Measurements from ENCODE around the gene TTN. TPM values are rescaled to one million over a fixed set of nuclear protein-coding genes. Genes with fewer than 3 reads are reported as not detected.

TTN gene
- total and polyA plus RNA-seq, 7 experiments from 2014 or later, result 3.1 to 45.5 (median 36.9) TPM

DNA sequence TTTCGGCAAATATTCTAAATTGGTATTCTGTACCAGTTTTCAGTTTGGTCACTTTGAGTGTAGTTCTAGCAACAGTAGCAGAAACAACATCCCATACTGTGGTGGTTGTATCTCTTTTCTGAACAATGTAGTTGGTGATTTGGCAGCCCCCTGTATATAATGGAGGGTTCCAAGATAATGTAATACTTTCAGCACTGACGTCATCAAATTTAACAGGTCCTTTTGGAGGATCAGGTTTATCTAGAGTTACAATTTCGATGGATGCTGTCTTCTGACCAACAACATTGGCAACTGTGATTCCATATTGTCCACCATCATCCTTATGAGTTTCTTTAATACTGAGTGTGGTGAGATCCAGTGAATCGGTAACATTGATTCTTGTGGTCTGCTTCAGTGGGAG, 239.0 kb downstream of the TTN start:
- H3K27me3 ChIP-seq (ENCODE audit: control insufficient read depth in 2 of 2, insufficient read depth in 2 of 2, low read length in 2 of 2), result no peaks in the 10 kb centered on the region
- H3K9me3 Mint-ChIP-seq, result peaks cover 16 to 100% (median 64%) of the 10 kb centered on the region in 11 donors
- H3K27me3 Mint-ChIP-seq, result no peaks in the 10 kb centered on the region
- H3K27ac Mint-ChIP-seq, result no peak overlapping the region
- ATAC-seq (no peak), DNase-seq (no peak)
- H3K4me1 ChIP-seq (ENCODE audit: control insufficient read depth in 2 of 2, insufficient read depth in 2 of 2, low read length in 2 of 2), result no peaks in the 10 kb centered on the region
- ChIA-PET POLR2A (no interaction called here), CTCF (no interaction called here)
- H3K27ac ChIP-seq (ENCODE audit: low read depth, low read length), result no peak overlapping the region
- H3K36me3 ChIP-seq (ENCODE audit: control insufficient read depth in 2 of 3, insufficient read depth in 3 of 3, low read length in 3 of 3), result peaks cover 0 to 35% (median 0%) of the 10 kb centered on the region in 3 experiments
- peaks cover 0 to 3% (median 0%) of the 10 kb centered on the region in 7 donors for H3K4me1 Mint-ChIP-seq
- no peak overlapping the region for H3K4me3 ChIP-seq (ENCODE audit: low read length)
- peaks cover 0 to 71% (median 5%) of the 10 kb centered on the region in 3 experiments for H3K9me3 ChIP-seq (ENCODE audit: control insufficient read depth in 2 of 3, low read length in 3 of 3)
- intact Hi-C loops (cut with micrococcal nuclease), result no loop called here
- H3K4me3 Mint-ChIP-seq, result no peak overlapping the region
- H3K36me3 Mint-ChIP-seq, result peaks cover 54 to 89% (median 85%) of the 10 kb centered on the region in 5 donors

- Histone ChIP-seq H3K36me3 (ENCODE audit: control insufficient read depth in 2 of 3, insufficient read depth in 3 of 3, low read length in 3 of 3) (peaks cover 0 to 82% (median 10%) of the 10 kb centered on the region in 3 experiments), H3K9me3 (ENCODE audit: control insufficient read depth in 2 of 3, low read length in 3 of 3) (no peaks in the 10 kb centered on the region), H3K4me1 (ENCODE audit: control insufficient read depth in 2 of 2, insufficient read depth in 2 of 2, low read length in 2 of 2) (no peaks in the 10 kb centered on the region), H3K27ac (ENCODE audit: low read depth, low read length) (no peak overlapping the region), H3K27me3 (ENCODE audit: control insufficient read depth in 2 of 2, insufficient read depth in 2 of 2, low read length in 2 of 2) (no peaks in the 10 kb centered on the region), H3K4me3 (ENCODE audit: low read length) (no peak overlapping the region)
- no peaks in the 10 kb centered on the region for H3K27me3 Mint-ChIP-seq
- H3K4me1 Mint-ChIP-seq, result peaks cover 0 to 18% (median 0%) of the 10 kb centered on the region in 7 donors
- H3K27ac Mint-ChIP-seq, result no peak overlapping the region
- peaks cover 0 to 8% (median 2%) of the 10 kb centered on the region in 11 donors for H3K9me3 Mint-ChIP-seq
- CTCF ChIA-PET, result interaction anchor here (0.5 kb wide), 1 partner anchor 46 kb away, joined by 3 read pairs; no protein-coding TSS in a partner anchor
- ATAC-seq (no peak), DNase-seq (no peak)
- intact Hi-C loops (cut with micrococcal nuclease), result no loop called here
- no peak overlapping the region for H3K4me3 Mint-ChIP-seq
- H3K36me3 Mint-ChIP-seq, result peaks cover 38 to 99% (median 92%) of the 10 kb centered on the region in 5 donors
- POLR2A ChIA-PET, result no interaction called here
Measured at GRCh38 chr2:178553047-178553446, 254.2 kb downstream of the TTN start.

GRCh38 chr2:178550352-178550751, 256.9 kb downstream of the TTN start:
- peaks cover 0 to 13% (median 0%) of the 10 kb centered on the region in 7 donors for H3K4me1 Mint-ChIP-seq
- H3K27me3 ChIP-seq (ENCODE audit: control insufficient read depth in 2 of 2, insufficient read depth in 2 of 2, low read length in 2 of 2), result no peaks in the 10 kb centered on the region
- peaks cover 42 to 100% (median 93%) of the 10 kb centered on the region in 5 donors for H3K36me3 Mint-ChIP-seq
- ATAC-seq, result no peak
- ChIA-PET CTCF (no interaction called here), POLR2A (no interaction called here)
- no peaks in the 10 kb centered on the region for H3K27me3 Mint-ChIP-seq
- DNase-seq, result no peak
- no peak overlapping the region for H3K4me3 Mint-ChIP-seq
- H3K36me3 ChIP-seq (ENCODE audit: control insufficient read depth in 2 of 3, insufficient read depth in 3 of 3, low read length in 3 of 3), result peaks cover 0 to 90% (median 12%) of the 10 kb centered on the region in 3 experiments
- H3K4me3 ChIP-seq (ENCODE audit: low read length), result no peak overlapping the region
- no peak overlapping the region for H3K27ac ChIP-seq (ENCODE audit: low read depth, low read length)
- H3K27ac Mint-ChIP-seq, result peak overlapping the region in 1 of 9 donors; percentile 7
- no peaks in the 10 kb centered on the region for H3K9me3 ChIP-seq (ENCODE audit: control insufficient read depth in 2 of 3, low read length in 3 of 3)
- H3K9me3 Mint-ChIP-seq, result peaks cover 0 to 7% (median 0%) of the 10 kb centered on the region in 11 donors
- intact Hi-C loops (cut with micrococcal nuclease), result no loop called here
- H3K4me1 ChIP-seq (ENCODE audit: control insufficient read depth in 2 of 2, insufficient read depth in 2 of 2, low read length in 2 of 2), result no peaks in the 10 kb centered on the region

GRCh38 chr2:178542569-178542968, 264.7 kb downstream of the TTN start:
- no peaks in the 10 kb centered on the region for H3K27me3 ChIP-seq (ENCODE audit: control insufficient read depth in 2 of 2, insufficient read depth in 2 of 2, low read length in 2 of 2)
- H3K4me3 ChIP-seq (ENCODE audit: low read length), result no peak overlapping the region
- H3K36me3 ChIP-seq (ENCODE audit: control insufficient read depth in 2 of 3, insufficient read depth in 3 of 3, low read length in 3 of 3), result peaks cover 0 to 83% (median 24%) of the 10 kb centered on the region in 3 experiments
- Mint-ChIP-seq H3K4me3 (no peak overlapping the region), H3K4me1 (peaks cover 0 to 10% (median 7%) of the 10 kb centered on the region in 7 donors), H3K27me3 (no peaks in the 10 kb centered on the region), H3K9me3 (peaks cover 0 to under 1% (median 0%) of the 10 kb centered on the region in 11 donors), H3K27ac (peak overlapping the region in 1 of 9 donors; percentile 15), H3K36me3 (peaks cover 29 to 91% (median 79%) of the 10 kb centered on the region in 5 donors)
- H3K27ac ChIP-seq (ENCODE audit: low read depth, low read length), result no peak overlapping the region
- H3K4me1 ChIP-seq (ENCODE audit: control insufficient read depth in 2 of 2, insufficient read depth in 2 of 2, low read length in 2 of 2), result no peaks in the 10 kb centered on the region
- DNase-seq (no peak), ATAC-seq (no peak)
- ChIA-PET POLR2A (no interaction called here), CTCF (no interaction called here)
- no peaks in the 10 kb centered on the region for H3K9me3 ChIP-seq (ENCODE audit: control insufficient read depth in 2 of 3, low read length in 3 of 3)
- intact Hi-C loops (cut with micrococcal nuclease), result no loop called here

- intact Hi-C loops (cut with micrococcal nuclease), result no loop called here
- H3K27ac ChIP-seq (ENCODE audit: low read depth, low read length), result no peak overlapping the region
- POLR2A ChIA-PET, result no interaction called here
- CTCF ChIA-PET, result no interaction called here
- Mint-ChIP-seq H3K27ac (peak overlapping the region in 1 of 9 donors; percentile 55), H3K4me1 (peaks cover 0 to 11% (median 7%) of the 10 kb centered on the region in 7 donors), H3K9me3 (no peaks in the 10 kb centered on the region), H3K4me3 (no peak overlapping the region), H3K27me3 (no peaks in the 10 kb centered on the region), H3K36me3 (peaks cover 27 to 90% (median 79%) of the 10 kb centered on the region in 5 donors)
- no peaks in the 10 kb centered on the region for H3K27me3 ChIP-seq (ENCODE audit: control insufficient read depth in 2 of 2, insufficient read depth in 2 of 2, low read length in 2 of 2)
- no peaks in the 10 kb centered on the region for H3K4me1 ChIP-seq (ENCODE audit: control insufficient read depth in 2 of 2, insufficient read depth in 2 of 2, low read length in 2 of 2)
- peaks cover 0 to 83% (median 24%) of the 10 kb centered on the region in 3 experiments for H3K36me3 ChIP-seq (ENCODE audit: control insufficient read depth in 2 of 3, insufficient read depth in 3 of 3, low read length in 3 of 3)
- H3K9me3 ChIP-seq (ENCODE audit: control insufficient read depth in 2 of 3, low read length in 3 of 3), result no peaks in the 10 kb centered on the region
- DNase-seq (no peak), ATAC-seq (no peak)
- H3K4me3 ChIP-seq (ENCODE audit: low read length), result no peak overlapping the region
Measured at GRCh38 chr2:178542161-178542560, 265.1 kb downstream of the TTN start.

GRCh38 chr2:178536037-178536436, 271.2 kb downstream of the TTN start:
- CTCF ChIA-PET, result no interaction called here
- Histone ChIP-seq H3K9me3 (ENCODE audit: control insufficient read depth in 2 of 3, low read length in 3 of 3) (no peaks in the 10 kb centered on the region), H3K27me3 (ENCODE audit: control insufficient read depth in 2 of 2, insufficient read depth in 2 of 2, low read length in 2 of 2) (no peaks in the 10 kb centered on the region), H3K4me1 (ENCODE audit: control insufficient read depth in 2 of 2, insufficient read depth in 2 of 2, low read length in 2 of 2) (no peaks in the 10 kb centered on the region), H3K4me3 (ENCODE audit: low read length) (no peak overlapping the region), H3K27ac (ENCODE audit: low read depth, low read length) (no peak overlapping the region), H3K36me3 (ENCODE audit: control insufficient read depth in 2 of 3, insufficient read depth in 3 of 3, low read length in 3 of 3) (peaks cover 0 to 97% (median 23%) of the 10 kb centered on the region in 3 experiments)
- Mint-ChIP-seq H3K27ac (no peak overlapping the region), H3K4me1 (peaks cover 0 to 21% (median 11%) of the 10 kb centered on the region in 7 donors), H3K27me3 (no peaks in the 10 kb centered on the region), H3K36me3 (peaks cover 44 to 97% (median 85%) of the 10 kb centered on the region in 5 donors), H3K9me3 (peaks cover 0 to 11% (median 0%) of the 10 kb centered on the region in 11 donors), H3K4me3 (no peak overlapping the region)
- ATAC-seq (no peak), DNase-seq (no peak)
- POLR2A ChIA-PET, result no interaction called here
- intact Hi-C loops (cut with micrococcal nuclease), result no loop called here

- peaks cover 0 to 11% (median 0%) of the 10 kb centered on the region in 11 donors for H3K9me3 Mint-ChIP-seq
- no peaks in the 10 kb centered on the region for H3K27me3 Mint-ChIP-seq
- no peaks in the 10 kb centered on the region for H3K9me3 ChIP-seq (ENCODE audit: control insufficient read depth in 2 of 3, low read length in 3 of 3)
- H3K36me3 ChIP-seq (ENCODE audit: control insufficient read depth in 2 of 3, insufficient read depth in 3 of 3, low read length in 3 of 3), result peaks cover 0 to 65% (median 5%) of the 10 kb centered on the region in 3 experiments
- intact Hi-C loops (cut with micrococcal nuclease), result no loop called here
- H3K27ac Mint-ChIP-seq, result peak overlapping the region in 1 of 9 donors; percentile 41
- ChIA-PET CTCF (no interaction called here), POLR2A (no interaction called here)
- peak; percentile 19 for ATAC-seq
- H3K4me3 ChIP-seq (ENCODE audit: low read length), result no peak overlapping the region
- H3K27me3 ChIP-seq (ENCODE audit: control insufficient read depth in 2 of 2, insufficient read depth in 2 of 2, low read length in 2 of 2), result no peaks in the 10 kb centered on the region
- peaks cover 40 to 91% (median 79%) of the 10 kb centered on the region in 5 donors for H3K36me3 Mint-ChIP-seq
- no peaks in the 10 kb centered on the region for H3K4me1 ChIP-seq (ENCODE audit: control insufficient read depth in 2 of 2, insufficient read depth in 2 of 2, low read length in 2 of 2)
- H3K4me3 Mint-ChIP-seq, result peak overlapping the region in 1 of 10 donors; percentile 41
- peaks cover 5 to 44% (median 20%) of the 10 kb centered on the region in 7 donors for H3K4me1 Mint-ChIP-seq
- no peak for DNase-seq
- no peak overlapping the region for H3K27ac ChIP-seq (ENCODE audit: low read depth, low read length)
Measured at GRCh38 chr2:178531168-178531567, 276.1 kb downstream of the TTN start.

Measured in naive thymus-derived CD4-positive, alpha-beta T cell (primary cell).